Left ventricle myocardium superior (tissue), 1 donor: ENCODE results near the gene ARFGEF2. TPM values are rescaled to one million over a fixed set of nuclear protein-coding genes. Genes with fewer than 3 reads are reported as not detected.
"Not testable (repeated sequence)": the region's sequence is repeated elsewhere in the genome, so short reads cannot be mapped to it uniquely, and the experiment has no call there.

Experiments used
- ATAC-seq: fragments of 200-7000 bp; cut with Tn5 transposase; one replicate; pipeline ENCODE4 v1.9.1; 2020; ENCODE audit warnings: mild to moderate bottlenecking, moderate library complexity
- DNase-seq: peaks from one replicate; pipeline ENCODE4 v3.0.0-alpha.2; 2020
- intact Hi-C: fragments of 100-400 bp; cut with micrococcal nuclease; formaldehyde crosslinking; loops from one replicate; pipeline ENCODE4 v1.11.0; 2022
- long read RNA-seq: library from polyadenylated mRNA; unstranded; transcript quantifications from one replicate; pipeline ENCODE4 v2.0.0, GENCODE V29; 2021
- total RNA-seq: library from RNA; stranded (reverse); fragmentation: NEBNext Ultra II Directional; extraction: Animal tissue kit (Norgen Biotek cat#: 25700); gene quantifications from one replicate; pipeline ENCODE4 v1.2.1, GENCODE V29; 2021
- donor health status: DM: no; HTN: yes; CAD: no; lungs with severe emphysema.

ARFGEF2 gene
- 44.9 TPM for total RNA-seq
- long read RNA-seq, full-length matches to known transcripts, result 3 of 28 reads
- long read RNA-seq, partial matches to known transcripts, result 19 of 28 reads
- long read RNA-seq, other reads (novel, unspliced or antisense), result 6 of 28 reads

DNA sequence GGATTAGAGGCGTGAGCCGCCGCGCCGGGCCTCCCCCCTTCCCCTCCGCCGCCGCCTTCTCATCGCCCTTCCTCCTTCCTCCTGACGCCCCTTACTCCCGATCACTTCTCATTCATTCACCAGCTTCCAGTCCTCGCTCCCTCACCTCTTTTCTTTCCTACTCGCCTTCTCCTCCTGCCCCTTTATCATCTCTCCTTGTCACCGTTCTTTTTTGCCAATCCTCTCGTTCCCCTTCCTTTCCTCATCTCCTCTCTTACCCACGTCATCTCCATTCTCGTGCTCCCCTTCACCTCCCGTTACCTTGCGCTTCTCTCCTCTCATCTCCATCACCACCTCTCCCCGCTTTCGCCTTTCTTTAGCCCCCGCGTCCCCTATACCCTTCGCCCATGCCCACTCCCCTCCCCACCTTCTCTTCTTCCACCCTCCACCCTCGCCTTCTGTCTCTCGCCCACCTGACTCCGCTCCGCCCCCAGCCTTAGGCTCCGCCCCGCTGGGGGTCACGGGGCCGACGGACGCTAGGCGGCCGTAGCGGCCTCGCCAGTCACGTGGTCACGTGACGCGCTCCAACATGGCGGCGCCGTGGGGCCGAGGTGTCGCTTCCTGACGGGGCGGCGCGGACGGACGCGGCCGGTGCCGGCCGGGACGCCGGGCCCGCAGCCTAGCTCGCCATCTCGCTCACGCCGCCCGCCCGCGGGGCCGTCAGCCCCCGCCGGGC lies at the start of gene ARFGEF2:
Gene ARFGEF2 (plus strand): TSS at position 544 of the 715 bp plus-strand sequence. CDS start 179 bp downstream, outside the sequence.
- ATAC-seq (peak; percentile 92), DNase-seq (peak; percentile 96)
- intact Hi-C loops, result no loop called here

DNA sequence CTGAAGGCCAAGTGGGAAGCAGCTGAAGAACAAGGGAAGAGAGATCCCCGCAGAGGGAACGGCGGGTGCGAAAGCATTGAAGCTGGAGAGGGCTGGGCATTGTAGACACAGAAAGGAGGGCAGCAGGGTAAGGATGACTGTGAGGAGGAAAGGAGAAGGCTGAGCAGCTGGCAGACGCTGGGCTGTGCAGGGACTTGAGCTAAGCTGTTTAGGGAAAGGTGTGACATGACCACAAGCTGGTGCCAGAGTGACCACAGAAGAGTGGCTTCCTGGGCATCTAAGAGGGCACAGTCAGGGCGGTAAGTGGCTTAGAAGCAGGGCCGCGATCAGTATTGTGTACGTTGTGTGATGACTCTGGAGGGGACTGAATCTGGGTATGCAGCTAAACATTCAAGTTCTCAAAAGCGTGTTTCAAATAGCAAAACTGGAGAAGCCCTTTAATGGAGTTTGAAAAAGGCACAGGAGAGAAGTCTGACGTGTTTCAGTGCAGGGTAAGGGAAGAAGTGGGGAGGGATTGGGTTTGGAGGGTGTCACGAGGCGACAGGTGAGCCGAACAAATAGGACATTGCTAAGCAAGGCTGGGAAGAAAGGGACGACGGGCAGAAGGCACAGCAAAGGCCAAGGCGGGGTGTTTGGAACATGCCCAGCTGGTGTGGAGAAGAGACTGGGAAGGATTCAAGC lies 46.1 kb upstream of the ARFGEF2 start:
- DNase-seq, result no peak
- intact Hi-C loops, result no loop called here
- ATAC-seq, result no peak

DNA sequence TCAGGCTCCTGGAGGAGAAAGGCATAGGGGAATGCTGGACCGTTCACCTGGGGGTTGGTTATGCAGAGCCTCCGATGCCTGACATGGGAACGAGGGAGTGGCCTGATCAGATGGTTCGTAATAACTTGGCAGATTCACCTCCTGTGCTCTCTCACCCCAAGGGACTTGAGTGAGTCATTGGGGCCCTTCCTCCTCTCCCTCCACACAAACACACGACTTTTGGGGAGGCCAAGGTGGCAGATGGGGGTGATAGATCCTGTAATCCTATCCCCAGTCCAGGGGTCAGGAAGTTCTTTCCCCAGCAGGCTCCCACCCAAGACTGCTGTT lies 45.6 kb upstream of the ARFGEF2 start:
- intact Hi-C loops, result no loop called here

DNA sequence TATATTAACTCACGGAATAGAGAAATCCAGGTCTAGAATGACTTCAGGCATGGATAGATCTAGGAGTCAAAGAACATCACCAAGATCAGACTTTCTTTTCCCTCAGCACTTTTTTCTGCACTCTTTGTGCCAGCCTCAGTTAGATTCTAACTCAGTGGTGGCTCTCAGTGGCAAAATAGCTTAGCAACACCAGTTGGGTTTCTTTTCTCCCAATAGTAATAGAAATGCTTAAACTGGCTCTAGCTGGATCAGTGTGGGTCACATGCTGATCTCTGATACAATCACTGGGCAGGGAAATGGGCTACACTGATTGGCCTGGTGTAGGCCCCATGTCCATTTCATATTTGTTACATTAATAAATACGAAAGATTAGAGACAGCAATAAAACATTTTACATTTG lies 44.2 kb upstream of the ARFGEF2 start:
- ATAC-seq (no peak), DNase-seq (no peak)
- intact Hi-C loops, result no loop called here

More for the DNA sequence above, 45.6 kb upstream of the ARFGEF2 start:
- no peak for ATAC-seq
- DNase-seq, result no peak

DNA sequence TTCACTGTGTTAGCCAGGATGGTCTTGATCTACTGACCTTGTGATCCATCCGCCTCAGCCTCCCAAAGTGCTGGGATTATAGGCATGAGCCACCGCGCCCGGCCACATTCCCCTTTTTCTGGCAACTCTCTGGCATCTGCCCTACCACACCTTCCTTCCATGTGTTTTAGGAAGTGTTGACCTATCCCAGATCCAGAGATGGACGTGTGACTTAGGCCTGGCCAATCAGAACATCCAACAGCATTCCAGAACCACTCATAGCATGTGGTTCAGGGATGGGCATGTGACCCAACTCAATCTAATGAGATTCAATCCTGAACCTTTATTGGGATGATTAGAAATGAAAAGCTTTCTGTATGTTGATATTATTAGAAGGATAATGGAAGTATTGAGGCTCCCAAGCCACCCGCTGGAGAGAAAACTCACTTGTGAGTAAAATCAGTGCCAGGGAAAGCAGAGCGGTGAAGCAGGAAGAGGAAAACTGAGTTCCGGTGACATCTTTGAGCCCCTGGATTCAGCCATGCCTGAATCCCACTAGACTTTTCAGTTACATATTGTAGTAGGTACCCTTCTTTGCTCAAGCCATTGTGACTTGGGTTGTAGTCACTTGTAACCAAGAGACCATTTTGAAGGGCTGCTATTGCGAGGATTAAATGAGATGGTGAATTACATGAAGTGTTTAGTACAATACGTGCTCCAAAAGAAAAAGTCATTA lies 42.8 kb upstream of the ARFGEF2 start:
- intact Hi-C loops, result no loop called here
- ATAC-seq (no peak), DNase-seq (no peak)

DNA sequence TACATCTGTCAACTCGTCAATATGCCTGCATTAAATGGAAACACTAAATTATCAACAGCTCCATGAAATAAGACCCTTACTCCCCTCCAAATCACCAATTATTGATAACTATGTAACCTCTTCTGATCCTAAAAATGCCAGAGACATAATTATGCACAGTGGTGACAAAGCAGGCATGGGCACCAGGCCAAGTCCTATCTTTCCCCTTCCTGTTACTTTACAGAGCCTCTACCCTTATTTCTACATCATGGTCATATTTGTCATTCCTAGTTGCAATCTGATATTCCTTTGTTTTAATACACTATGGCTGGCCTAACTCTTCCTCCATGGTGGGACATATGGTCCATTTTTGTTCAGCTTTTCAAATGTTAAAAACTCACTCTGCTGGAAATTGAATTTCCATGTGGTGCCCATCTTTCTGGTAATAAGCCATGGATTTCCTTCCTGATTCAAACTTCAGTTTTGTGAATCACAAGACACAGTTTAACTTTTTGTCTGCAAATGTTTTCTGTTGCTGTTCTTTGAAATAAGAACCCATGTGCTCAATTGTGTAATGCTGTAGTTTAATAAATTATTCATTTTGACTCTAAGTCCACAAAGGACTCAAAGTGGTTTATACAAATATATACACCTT lies 41.8 kb upstream of the ARFGEF2 start:
- DNase-seq, result peak; percentile 44
- intact Hi-C loops, result no loop called here
- no peak for ATAC-seq

DNA sequence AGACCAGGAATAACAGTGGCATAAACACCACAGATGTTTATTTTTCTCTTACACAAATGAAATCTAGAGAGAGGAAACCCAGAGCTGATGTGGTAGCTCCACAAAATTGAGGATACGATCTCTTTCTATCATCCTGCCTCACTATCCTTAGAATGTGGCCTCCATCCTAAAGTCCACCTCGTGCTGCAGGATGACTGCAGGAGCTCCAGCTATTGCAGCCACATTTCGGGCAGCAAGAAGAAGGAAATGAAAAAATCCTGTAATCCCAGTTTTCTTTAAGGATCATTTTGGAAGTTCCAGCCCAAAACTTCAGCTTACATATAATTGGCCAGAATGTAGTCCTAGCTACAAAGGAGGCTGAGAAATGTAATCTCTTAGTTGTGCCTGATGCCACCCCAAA lies 41.2 kb upstream of the ARFGEF2 start:
- DNase-seq (no peak), ATAC-seq (no peak)
- intact Hi-C loops, result no loop called here

DNA sequence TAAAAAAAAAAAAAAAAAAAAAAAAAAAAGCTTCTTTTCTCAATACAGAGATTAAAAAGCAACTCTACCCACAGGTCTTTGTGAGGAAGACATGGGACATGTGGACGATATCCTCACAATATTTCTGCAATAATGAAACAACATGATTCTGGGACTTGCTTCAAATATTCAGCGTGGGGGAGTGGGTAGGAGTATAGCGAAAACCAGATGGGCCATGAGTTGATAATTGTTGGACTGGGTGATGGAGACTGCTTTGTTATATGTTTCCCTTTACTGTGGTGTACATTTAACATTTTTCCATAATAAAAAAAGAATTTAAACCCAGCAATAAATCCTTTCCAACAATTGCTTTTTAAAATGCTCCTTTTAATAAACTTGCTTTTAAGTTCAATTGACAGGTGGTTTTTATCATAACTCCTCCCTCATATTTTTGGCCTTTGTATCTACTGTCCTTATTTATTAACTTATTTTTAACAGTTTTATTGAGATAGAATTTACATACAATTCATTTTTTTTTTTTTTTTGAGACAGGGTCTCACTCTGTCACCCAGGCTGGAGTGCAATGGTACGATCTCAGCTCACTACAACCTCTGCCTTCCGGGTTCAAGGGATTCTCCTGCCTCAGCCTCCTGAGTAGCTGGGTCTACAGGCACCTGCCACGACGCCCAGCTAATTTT lies 40.4 kb upstream of the ARFGEF2 start:
- no peak for DNase-seq
- ATAC-seq, result no peak
- intact Hi-C loops, result no loop called here

DNA sequence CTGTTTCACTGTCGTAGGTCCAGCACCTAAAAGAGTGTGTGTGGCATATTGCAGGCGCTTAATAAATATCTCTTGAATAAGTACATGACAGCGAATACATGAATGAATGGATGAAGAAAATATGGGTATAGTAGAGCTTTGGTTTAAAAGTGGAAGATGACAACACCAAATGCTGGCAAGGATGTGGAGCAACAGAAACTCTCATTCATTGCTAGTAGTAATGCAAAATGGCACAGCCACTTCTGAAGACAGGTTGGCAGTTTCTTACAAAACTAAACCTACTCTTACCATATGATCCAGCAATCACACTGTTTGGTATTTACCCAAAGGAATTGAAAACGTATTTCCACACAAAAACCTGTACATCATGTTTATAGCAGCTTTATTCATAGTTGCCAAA lies 36.3 kb upstream of the ARFGEF2 start:
- intact Hi-C loops, result no loop called here
- ATAC-seq (no peak), DNase-seq (no peak)

DNA sequence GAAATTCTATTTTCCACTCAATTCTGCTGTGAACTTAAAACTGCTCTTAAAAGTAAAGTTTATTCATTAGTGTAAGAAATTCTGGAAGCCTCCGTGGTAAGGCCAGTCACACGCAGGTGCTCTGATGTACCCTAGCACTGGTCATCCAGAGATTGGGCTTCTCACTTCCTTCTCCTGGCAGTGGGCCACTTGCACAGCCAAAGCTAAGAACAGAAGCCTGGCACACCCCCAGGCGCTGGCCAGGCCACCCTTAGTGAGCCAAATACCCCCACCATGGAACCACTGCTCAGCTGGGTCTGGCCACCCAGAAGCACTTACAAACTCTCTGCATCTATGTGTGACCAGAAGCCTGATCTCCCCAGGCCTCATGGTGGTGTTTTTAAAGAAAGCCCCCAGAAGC lies 35.3 kb upstream of the ARFGEF2 start:
- peak; percentile 45 for DNase-seq
- peak; percentile 71 for ATAC-seq
- intact Hi-C loops, result no loop called here

DNA sequence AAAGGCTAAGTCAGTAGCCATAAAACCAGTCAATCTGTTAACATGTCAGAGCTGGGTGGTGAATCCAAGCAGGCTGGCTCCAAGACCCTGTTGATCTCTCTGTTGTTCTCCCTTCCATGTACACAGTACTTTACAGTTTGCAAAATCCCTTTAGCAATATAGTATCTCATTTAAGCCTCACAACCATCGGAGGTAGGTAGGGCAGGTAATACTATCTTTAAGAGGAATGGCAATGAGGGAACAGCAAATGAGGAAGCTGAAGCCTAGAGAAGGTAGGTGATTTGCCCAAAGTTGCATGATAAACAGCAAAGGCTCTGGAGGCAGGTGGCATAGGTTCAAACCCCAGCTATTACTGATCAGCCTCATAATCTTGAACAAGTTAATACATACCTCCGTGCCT lies 34.7 kb upstream of the ARFGEF2 start:
- no peak for DNase-seq

DNA sequence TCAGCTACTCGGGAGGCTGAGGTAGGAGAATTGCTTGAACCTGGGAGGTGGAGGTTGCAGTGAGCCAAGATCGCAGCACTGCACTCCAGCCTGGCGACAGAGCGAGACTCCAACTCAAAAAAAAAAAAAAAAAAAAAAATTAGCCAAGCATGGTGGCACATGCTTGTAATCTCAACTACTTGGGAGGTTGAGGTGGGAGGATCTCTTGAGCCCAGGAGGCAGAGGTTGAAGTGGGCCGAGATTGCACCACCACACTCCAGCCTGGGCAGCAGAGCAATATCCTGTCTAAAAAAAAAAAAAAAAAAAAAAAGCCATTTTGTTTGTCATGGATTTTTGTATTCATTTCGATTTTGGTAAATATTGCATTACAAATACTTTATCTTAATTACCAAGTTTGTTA lies 33.0 kb upstream of the ARFGEF2 start:
- DNase-seq, ATAC-seq, intact Hi-C loops: not testable (repeated sequence)

More for the DNA sequence above, 34.7 kb upstream of the ARFGEF2 start:
- intact Hi-C loops, result no loop called here
- ATAC-seq, result no peak

DNA sequence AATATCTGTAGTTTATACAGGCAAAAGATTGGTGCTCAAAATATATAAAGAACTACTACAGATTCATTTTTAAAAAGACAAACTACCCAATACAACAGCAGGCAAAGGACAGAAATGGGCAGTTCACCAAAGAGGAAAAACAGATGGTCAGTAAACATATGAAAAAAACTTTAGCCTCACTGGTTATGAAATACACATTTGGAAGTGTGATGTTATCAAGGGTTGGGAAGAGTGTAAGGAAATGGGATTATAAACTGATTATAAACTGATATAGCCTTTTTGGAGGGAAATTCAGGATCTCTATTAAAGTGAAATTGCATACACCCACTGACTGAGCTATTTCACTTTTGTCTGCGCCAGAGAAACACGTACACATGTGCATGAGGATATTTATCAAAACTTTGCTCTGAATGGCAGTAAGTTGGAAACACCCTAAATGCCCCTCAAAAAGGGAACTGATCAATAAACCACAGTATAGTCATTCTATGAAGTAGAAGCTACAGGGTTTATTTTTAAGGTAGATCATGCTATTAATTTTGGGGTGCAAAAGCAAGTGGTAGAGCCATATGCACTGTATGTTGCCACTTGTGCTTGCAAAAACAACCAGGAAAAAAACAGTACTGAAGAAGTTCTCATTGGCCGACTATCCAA lies 32.2 kb upstream of the ARFGEF2 start:
- intact Hi-C loops, result no loop called here
- no peak for ATAC-seq
- DNase-seq, result no peak

DNA sequence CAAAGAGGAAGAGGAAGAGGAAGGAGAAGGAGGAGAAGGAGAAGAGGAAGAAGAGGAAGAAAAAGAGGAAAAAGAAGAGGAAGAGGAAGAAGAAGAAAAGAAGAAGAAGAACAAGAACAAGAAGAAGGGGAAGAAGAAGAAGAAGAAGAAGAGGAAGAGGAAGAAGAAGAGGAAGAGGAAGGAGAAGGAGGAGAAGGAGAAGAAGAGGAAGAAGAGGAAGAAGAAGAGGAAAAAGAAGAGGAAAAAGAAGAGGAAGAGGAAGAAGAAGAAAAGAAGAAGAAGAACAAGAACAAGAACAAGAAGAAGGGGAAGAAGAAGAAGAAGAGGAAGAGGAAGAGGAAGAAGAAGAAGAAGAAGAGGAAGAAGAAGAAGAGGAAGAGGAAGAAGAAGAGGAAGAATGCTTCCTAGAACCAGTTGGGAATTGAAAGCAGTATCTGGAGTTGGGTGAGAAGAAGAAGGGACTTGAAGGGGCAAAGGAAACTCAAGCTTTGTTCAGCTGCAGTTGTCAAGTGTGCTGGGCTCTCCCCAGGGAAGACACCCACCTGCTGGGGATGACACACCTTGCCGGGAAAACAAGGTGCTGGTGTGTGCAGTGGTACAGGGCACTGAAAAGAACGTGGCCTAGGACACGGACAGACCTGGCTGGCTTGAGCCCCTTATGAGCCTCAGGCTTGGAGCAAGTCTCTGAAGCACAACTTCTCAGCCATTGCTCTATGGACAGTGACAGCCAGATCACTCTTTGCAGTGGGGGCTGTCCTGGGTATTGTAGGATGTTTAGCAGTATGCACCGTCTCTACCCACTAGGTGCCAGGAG lies 30.1 kb upstream of the ARFGEF2 start:
- DNase-seq (no peak), ATAC-seq (no peak)
- intact Hi-C loops, result no loop called here

DNA sequence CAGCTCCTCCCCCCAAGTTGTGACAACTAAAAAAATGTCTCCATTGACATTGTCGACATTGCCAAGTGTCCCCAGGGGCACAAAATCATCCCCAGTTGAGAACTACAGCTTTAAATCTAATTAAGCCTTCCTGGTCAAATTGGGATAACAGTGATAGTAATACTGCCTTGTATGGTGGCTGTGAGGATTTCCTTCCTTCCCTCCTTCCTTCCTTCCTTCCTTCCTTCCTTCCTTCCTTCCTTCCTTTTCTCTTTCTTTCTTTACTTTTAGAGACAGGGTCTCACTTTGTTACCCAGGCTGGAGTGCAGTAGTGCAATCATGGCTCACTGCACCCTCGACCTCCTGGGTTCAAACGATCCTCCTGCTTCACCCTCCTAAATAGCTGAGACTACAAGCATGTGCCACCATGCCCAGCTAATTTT lies 29.5 kb upstream of the ARFGEF2 start:
- ATAC-seq, result no peak

DNA sequence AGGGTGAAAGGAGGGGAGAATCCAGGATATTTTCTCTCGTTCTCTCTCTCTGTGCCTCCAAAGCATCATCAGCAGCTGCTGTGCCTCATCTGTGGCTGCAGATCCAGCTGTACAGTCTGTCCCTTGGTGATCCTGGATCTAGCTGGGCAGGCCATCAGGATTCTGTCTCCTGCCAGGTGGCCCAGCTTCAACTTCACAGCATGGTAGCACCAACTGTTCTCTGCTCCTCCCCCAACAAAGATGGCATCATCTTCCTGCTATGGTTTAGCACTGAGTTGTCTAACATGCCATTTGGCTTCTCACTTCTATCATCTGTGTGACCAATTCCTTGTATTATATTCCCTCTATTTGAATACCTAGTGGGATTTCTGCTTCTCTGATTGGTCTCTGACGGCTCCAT lies 28.6 kb upstream of the ARFGEF2 start:
- DNase-seq, result no peak
- no peak for ATAC-seq
- intact Hi-C loops, result no loop called here

More for the DNA sequence above, 29.5 kb upstream of the ARFGEF2 start:
- intact Hi-C loops, result no loop called here
- DNase-seq, result no peak

DNA sequence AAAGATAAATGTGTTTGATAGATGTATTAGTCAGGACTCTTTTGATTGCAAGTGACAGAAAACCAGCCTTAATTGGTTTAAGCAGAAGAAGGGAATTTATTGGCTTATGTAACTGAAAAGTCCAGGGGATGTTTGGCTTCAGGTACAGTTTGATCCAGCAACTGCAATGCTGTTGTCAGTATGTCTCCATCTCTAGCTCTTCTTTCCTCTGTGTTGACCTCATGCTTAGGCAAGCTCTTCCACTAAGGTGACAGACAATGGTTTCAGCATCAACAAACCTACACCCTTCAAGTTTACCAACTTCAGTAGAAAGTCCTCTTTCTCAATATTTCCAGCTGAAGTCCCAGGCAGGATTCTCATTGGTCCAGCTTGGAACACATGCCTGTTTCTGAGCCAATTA lies 28.1 kb upstream of the ARFGEF2 start:
- ATAC-seq (no peak), DNase-seq (no peak)
- intact Hi-C loops, result no loop called here
